Stimulated activated CD4-positive, alpha-beta T cell treated with anti-CD3 and anti-CD28 coated beads, Interleukin-1b, Interleukin-23, amount 100 ng/mL, for 48 hours (primary cell): ENCODE data around the gene NUP210.
"Not testable (repeated sequence)": the region's sequence is repeated elsewhere in the genome, so short reads cannot be mapped to it uniquely, and the experiment has no call there.

ENCODE experiments used
- DNase-seq: peaks from one replicate; pipeline ENCODE4 v3.0.0-alpha.2; 2020

Gene NUP210

GRCh38 chr3:13420045-13420830 is at the start of gene NUP210:
TSS of gene NUP210 (minus strand) at chr3:13420322. CDS start at chr3:13420226, 96 bp downstream.
- DNase-seq = peak; percentile 54

DNA sequence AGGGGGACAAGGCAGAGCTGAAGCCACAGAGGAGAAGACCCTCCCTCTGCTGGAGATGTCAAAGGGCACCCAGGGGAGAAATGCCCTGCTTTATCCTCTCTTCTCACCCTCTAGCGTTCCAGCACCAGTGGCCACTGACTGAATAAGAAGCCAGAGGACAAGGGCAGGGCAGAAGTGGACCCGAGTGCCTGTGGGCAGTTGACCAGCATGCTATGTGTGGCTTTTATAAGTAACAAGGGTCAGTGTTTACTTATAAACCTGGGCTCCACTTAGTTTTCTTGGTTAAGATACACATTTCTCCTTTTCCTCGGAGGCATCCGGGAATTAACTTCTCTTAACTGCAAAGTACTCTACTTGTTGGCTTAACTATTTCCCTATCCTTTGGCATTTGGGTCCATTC is 46.7 kb upstream of the NUP210 start:
- no peak for DNase-seq

DNA sequence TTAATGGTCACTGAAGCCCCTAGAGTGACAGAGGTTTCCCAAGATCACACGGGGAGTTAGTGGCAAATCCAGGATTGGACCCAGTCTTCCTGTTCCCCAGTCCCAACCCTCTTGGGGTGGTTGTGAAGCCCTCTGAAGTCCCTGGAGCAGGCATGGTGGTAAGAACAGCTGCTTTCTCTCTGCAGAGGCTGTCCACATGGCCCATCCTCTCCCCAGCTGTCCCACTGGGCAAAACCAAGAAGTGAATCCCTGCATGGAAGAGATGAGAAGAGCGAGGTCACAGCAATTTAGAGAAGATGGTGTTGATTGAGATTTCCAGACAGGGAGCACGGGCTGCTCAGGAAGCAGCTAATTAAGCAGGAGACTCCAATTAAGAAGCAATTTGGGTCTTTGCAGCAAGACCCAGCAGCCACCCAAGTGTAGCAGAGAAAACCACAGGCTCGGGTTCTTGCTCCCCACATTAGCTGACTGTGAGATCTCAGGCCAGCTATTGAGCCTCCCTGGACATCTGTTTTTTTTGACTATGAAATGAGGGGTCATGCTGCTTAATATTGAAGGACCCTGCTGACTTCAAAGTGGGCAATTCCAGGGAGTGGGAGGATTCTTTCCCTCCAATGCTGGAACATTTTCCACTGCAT is 45.2 kb upstream of the NUP210 start:
- DNase-seq = no peak

- DNase-seq = no peak
Observed at GRCh38 chr3:13463618-13464400, 43.7 kb upstream of the NUP210 start.

- no peak for DNase-seq
Observed at GRCh38 chr3:13462822-13463221, 42.7 kb upstream of the NUP210 start.

DNA sequence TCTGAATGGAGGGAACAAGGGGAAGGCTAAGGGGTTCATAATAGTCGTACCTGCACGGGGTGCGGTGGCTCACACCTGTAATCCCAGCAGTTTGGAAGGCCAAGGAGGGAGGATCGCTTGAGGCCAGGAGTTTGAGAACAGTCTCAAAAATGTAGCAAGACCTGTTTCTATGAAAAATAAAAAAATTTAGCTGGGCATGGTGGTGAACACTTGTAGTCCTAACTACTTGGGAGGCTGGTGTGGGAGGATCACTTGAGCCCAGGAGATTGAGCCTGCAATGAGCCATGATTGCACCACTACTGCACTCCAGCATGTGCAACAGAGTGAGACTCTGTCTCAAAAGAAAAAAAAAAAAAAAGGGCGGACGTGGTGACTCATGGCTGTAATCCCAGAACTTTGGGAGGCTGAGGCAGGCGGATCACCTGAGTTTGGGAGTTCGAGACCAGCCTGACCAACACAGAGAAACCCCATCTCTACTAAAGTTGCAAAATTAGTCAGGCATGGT is 42.1 kb upstream of the NUP210 start:
- no peak for DNase-seq

- DNase-seq = peak; percentile 81
Observed at GRCh38 chr3:13461169-13462124, 41.3 kb upstream of the NUP210 start.

DNA sequence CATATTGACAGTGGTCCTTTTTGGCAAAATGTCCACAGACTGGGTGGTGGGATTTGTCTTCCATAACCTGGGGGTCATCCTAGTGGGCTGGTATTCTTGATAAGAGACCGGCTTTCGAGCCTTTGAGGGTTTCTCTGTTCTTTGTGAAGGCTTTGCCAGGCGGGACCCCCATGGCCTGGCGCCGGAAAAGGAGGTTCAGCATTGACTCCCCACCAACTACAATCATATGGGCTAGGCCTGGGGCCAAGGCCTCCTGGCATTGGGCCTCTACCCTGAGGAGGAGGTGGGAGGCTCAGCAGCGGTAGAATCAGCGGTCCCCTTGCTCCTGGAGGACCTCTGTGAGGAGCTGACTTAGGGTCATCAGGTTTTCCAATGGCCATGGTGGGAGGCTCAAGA is 40.2 kb upstream of the NUP210 start:
- DNase-seq = no peak

DNA sequence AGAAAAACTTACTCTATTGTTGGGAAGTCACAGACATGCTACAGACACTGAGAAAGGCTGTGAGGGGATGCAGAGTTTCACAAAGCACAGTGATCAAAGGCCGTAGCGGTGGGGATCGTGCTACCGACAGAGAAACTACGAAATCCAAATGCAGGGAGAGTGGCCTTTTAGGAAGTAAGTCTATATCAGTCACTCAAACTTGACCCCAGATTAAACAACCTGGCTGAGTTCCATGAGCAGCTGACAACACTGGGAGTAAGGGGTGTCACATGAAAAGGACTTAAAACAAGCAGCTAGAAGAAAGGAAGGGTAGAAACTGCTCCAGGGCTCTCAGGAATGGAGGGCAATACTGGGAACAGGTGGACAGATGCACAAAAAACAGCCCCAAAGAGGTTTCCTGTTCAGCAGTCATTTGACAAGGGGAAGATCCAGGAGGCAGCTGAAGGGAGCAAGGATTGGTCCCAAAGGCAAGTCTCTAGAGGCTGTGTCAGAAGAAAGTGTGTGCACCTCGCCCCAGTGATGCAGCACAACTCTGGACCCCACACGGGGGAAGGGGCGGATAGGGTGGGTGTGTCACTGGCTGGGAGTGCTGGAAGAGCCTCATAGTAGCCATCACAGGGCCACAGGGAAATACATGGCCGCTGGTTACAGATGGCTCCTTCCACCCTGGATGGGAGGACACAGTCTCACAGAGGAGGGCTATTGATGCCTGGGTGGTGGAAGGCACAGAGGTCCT is 39.7 kb upstream of the NUP210 start:
- DNase-seq = no peak

GRCh38 chr3:13457593-13457992 is 37.5 kb upstream of the NUP210 start:
- no peak for DNase-seq

DNA sequence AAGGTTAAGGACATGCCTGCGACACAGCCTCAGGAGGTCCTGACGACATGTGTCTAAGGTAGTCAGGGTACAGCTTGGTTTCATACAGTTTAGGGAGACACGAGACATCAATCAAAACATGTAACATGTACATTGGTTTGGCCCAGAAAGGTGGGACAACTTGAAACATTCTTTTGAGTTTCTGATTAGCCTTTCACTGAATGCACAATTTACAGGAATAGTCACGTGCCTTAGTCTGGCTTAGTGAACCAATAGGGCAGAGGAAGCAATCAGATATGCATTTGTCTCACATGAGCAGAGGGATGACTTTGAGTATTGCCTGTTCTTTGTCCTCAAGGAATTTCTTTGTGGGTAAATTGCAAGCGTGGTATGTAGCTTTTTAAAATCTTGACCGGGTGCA is 35.5 kb upstream of the NUP210 start:
- DNase-seq = no peak

GRCh38 chr3:13452490-13453335 is 32.6 kb upstream of the NUP210 start:
- no peak for DNase-seq

- DNase-seq = peak; percentile 24
Observed at GRCh38 chr3:13451301-13451673, 31.2 kb upstream of the NUP210 start.

- not testable (repeated sequence) for DNase-seq
Observed at GRCh38 chr3:13442882-13443281, 22.8 kb upstream of the NUP210 start.

- no peak for DNase-seq
Observed at GRCh38 chr3:13440204-13440817, 20.2 kb upstream of the NUP210 start.

GRCh38 chr3:13436213-13436612 is 16.1 kb upstream of the NUP210 start:
- DNase-seq = not testable (repeated sequence)

DNA sequence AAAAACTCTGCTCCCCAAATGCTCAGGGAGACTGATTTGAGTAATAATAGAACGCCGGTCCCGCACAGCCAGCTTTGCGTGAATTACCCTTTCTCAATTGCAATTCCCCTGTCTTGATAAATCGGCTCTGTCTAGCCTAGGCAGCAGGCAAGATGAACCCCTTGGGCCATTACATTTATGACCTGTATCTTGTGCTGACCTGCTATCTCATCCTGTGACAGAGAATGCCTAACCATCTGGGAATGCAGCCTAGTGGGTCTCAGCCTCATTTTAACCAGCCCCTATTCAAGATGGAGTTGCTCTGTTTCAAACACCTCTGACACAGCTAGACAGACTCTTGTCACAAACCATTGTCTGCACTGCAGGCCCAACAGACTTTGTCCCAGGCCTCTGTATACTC is 13.8 kb upstream of the NUP210 start:
- no peak for DNase-seq

GRCh38 chr3:13432093-13432492 is 12.0 kb upstream of the NUP210 start:
- DNase-seq = no peak

DNA sequence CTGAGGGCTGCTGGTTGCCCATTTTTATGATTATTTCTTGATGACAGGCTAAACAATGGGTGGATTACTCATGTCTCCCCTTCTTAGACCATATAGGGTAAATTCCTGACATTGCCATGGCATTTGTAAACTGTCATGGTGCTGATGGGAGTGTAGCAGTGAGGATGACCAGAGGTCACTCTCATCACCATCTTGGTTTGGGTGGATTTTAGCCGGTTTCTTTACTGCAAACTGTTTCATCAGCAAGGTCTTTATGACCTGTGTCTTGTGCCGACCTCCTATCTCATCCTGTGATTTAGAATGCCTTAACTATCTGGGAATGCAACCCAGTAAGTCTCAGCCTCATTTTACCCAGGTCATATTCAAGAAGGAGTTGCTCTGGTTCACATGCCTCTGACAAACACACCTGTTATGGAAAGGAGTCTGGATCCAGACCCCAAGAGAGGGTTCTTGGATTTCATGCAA is 10.3 kb upstream of the NUP210 start:
- not testable (repeated sequence) for DNase-seq
